Left colon (tissue), 2 donors: ENCODE results near the gene MICAL3. TPM values are rescaled to one million over a fixed set of nuclear protein-coding genes. Genes with fewer than 3 reads are reported as not detected.
"Not testable (repeated sequence)": the region's sequence is repeated elsewhere in the genome, so short reads cannot be mapped to it uniquely, and the experiment has no call there.

Source experiments
- ATAC-seq: fragments of 200-7000 bp; cut with Tn5 transposase; one replicate; pipeline ENCODE4 v1.9.1; 2020; ENCODE audit warnings: mild to moderate bottlenecking, moderate library complexity
- DNase-seq, 2 donors: peaks; one replicate each; pipeline ENCODE4 v3.0.0-alpha.2; 2020
- intact Hi-C, 2 donors: fragments of 100-400 bp; cut with DNase I in 1 of 2; cut with micrococcal nuclease in 1 of 2; formaldehyde crosslinking; loops; one replicate each; pipeline versions ENCODE4 v1.11.2 to v1.14.0; 2022; cut with DNase I, micrococcal nuclease
- total RNA-seq, 2 donors: library from RNA; stranded (reverse); fragmentation: NEBNext Ultra II Directional; extraction: Animal tissue kit (Norgen Biotek cat#: 25700); gene quantifications; one replicate each; pipeline ENCODE4 v1.2.1, GENCODE V29; 2021
- donor health status: DM: no; HTN: no; CAD: no.
- donor health status: DM: yes; HTN: yes; CAD: no.

The MICAL3 gene
- total RNA-seq, 2 donors from 2014 or later: 93.6 to 114 TPM

GRCh38 chr22:18013947-18014346 is 10.4 kb downstream of the MICAL3 start:
- intact Hi-C loops: no loop called here
- ATAC-seq (no peak), DNase-seq (no peak)

GRCh38 chr22:18013436-18013835 is 10.9 kb downstream of the MICAL3 start:
- intact Hi-C loops: no loop called here
- ATAC-seq: no peak
- no peak for DNase-seq

- DNase-seq (no peak), ATAC-seq (peak; percentile 43)
- intact Hi-C loops: no loop called here
Measured at GRCh38 chr22:18012531-18012930, 11.8 kb downstream of the MICAL3 start.

GRCh38 chr22:18010266-18010665 is 14.1 kb downstream of the MICAL3 start:
- intact Hi-C loops: no loop called here
- DNase-seq: no peak

GRCh38 chr22:18008136-18008535 is 16.2 kb downstream of the MICAL3 start:
- no peak for ATAC-seq
- intact Hi-C loops: loop anchor here in 1 of 2 donors (10.0 kb wide), 1 partner anchor 67 kb away; the partner anchor contains the start of gene PEX26

More at GRCh38 chr22:18010266-18010665, 14.1 kb downstream of the MICAL3 start:
- no peak for ATAC-seq

DNA sequence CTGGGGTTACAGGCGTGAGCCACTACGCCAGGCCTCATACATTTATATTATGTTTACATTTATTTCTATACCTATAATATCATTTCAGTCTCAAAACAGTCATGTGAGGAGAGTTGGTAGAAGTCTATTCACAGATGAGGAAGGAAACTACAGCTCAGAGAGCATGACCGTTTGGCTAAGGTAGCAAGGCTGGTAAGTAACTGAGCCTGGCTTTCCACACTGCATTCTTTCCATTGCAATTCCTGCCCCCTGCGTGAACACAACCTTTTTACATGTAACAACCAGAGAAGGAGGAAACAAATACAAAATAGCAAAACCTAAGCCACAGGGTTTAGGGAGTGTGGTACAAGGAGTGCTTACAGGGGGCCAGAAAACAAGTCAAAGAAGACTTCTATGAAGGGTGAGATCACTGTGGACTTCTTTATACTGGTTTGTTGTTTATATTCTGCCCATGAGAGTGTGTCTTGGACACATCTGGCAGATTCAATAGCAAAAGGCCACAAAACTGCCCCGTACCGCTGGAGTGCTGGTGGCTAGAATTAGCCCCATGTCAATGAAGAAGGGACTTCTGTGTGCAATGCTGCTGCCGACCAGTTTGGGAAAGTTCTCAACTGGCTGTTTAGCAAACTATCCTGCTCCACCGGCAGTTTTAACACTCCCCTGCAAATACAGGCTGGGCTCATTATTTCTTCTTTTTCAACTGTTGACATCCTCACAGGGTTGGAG is 19.0 kb downstream of the MICAL3 start:
- intact Hi-C loops: loop anchor here in 1 of 2 donors (10.0 kb wide), 1 partner anchor 69 kb away; the partner anchor contains the start of gene PEX26
- DNase-seq (no peak), ATAC-seq (no peak)

More at GRCh38 chr22:18008136-18008535, 16.2 kb downstream of the MICAL3 start:
- DNase-seq: no peak

GRCh38 chr22:18001894-18002315 is 22.5 kb downstream of the MICAL3 start:
- intact Hi-C loops: loop anchor here in 1 of 2 donors (10.0 kb wide), 1 partner anchor 73 kb away; the partner anchor contains the start of gene PEX26
- not testable (repeated sequence) for DNase-seq, ATAC-seq

- intact Hi-C loops: loop anchor here in 1 of 2 donors (10.0 kb wide), 1 partner anchor 74 kb away; the partner anchor contains the start of gene PEX26
- peak; percentile 92 for ATAC-seq
- peak; percentile 91 to 92 for DNase-seq
Measured at GRCh38 chr22:18001040-18001893, 23.1 kb downstream of the MICAL3 start.

DNA sequence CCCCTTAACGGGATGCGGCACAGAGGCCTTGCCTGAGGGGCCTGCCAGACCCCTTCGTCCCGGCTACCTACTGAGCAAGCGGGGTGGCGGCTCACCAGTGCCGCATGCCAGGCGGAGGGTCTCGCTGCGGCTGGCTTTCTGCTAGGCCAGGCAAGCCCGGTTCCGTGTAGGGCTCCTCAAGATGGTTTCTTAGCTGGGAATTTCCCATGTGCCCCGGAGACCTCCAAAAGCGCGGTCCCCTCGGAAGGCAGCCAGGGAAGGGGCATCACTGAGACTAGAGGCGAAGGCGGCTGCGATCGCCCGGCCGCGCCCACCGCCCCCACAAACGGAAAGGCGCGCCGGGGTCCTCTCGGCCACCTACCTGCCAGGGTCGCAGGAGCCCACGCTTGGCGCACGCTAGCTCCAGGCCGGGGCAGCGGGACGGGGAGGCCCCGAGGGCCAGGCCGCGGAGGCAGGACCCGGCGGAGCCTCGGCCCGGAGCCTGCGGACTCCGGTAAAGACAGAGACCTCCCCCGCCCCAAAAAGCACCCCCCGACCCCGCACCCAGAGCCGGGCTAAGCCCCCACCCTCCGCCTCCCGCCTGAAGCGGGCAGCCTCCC is 23.8 kb downstream of the MICAL3 start:
- ATAC-seq: no peak
- peak in 1 of 2 donors; percentile 36 for DNase-seq
- intact Hi-C loops: loop anchor here in 1 of 2 donors (10.0 kb wide), 1 partner anchor 74 kb away; the partner anchor contains the start of gene PEX26

- intact Hi-C loops: loop anchor here in 1 of 2 donors (10.0 kb wide), 1 partner anchor 75 kb away; the partner anchor contains the start of gene PEX26
- DNase-seq: no peak
- no peak for ATAC-seq
Measured at GRCh38 chr22:17999851-18000250, 24.5 kb downstream of the MICAL3 start.

DNA sequence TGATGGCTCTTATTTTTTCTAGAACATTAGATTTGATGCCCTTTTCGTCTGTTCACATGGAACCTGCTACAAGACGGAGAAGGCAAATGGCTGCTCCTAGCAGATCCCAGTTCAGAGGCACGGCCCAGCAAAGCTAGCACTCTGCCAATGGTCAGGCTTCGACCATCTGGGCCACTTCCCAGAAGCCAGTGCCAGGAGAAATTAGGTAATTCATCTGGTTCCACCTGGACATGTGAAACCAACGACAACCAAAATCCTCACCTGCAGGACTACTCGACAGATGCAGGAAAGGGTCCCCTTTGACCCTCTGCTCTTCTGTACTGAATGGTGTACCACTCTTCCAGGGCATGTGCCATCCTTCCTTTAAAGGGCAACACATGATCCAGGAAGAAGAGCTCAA is 25.4 kb downstream of the MICAL3 start:
- intact Hi-C loops: no loop called here
- ATAC-seq (no peak), DNase-seq (no peak)

DNA sequence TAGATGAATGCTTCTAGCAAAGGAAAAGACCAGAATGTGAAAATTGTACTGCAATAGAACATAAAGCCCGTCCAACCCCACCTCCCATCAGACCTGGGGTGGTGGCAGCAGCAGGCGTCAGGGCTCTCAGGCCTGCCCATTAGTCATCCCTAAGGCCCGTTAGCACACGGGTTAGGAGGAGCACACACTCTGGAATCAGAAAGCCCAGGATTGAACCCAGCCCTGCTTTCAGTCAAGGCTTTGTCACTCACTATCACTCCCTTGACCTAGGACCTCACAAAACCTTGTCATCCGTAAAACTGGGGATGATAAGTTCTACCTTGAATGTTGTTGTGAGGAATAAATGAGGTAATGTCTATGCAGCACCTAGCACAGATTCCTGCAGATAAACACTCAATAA is 26.9 kb downstream of the MICAL3 start:
- ATAC-seq (no peak), DNase-seq (no peak)
- intact Hi-C loops: no loop called here

- ATAC-seq, intact Hi-C loops, DNase-seq: not testable (repeated sequence)
Measured at GRCh38 chr22:17995256-17995655, 29.1 kb downstream of the MICAL3 start.

DNA sequence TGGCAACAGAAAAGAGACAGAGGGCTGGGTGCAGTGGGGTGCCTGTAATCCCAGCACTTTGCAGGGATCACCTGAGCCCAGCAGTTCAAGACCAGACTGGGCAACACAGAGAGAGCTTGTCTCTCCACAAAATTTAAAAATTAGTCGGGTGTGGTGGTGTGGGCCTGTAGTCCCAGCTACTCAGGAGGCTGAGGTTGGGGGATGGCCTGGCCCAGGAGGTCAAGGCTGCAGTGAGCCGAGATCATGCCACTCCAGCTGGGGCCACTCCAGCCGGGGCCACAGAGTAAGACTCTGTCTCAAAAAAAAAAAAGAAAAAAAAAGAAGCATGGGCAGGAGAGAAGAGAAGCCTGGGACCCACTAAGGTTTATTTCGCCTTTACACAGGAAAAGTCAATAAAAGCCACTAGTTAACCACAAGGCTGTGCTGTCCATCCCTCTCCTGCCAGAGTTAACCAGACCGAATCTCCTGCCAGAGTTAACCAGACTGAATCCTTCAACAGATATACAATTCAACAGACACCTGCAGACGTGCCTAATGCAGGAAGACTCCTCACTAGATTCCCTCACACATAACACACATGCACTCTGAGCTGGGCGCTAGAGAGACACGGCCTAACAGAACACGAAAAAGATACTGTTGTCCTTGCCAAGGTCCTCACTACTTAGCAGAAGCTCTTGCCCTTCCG is 29.8 kb downstream of the MICAL3 start:
- intact Hi-C loops: no loop called here
- ATAC-seq: no peak
- no peak for DNase-seq

DNA sequence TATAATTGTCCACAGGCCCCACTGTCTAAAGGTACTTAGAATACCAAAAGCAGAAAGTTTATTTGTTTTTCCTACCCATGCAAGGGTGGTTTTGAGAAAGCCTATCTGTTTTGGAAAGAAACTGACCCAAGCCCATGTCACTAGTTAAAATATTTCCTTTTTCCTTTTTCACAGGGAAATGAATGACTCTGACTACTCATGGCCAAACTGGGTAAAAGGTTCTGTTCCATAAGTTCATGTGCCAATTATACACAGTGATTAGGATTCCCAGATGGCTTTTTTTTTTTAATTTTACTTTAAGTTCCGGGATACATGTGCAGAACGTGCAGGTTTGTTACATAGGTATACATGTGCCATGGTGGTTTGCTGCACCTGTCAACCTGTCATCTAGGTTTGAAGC is 31.4 kb downstream of the MICAL3 start:
- intact Hi-C loops: not testable (repeated sequence)
- peak; percentile 26 for ATAC-seq

DNA sequence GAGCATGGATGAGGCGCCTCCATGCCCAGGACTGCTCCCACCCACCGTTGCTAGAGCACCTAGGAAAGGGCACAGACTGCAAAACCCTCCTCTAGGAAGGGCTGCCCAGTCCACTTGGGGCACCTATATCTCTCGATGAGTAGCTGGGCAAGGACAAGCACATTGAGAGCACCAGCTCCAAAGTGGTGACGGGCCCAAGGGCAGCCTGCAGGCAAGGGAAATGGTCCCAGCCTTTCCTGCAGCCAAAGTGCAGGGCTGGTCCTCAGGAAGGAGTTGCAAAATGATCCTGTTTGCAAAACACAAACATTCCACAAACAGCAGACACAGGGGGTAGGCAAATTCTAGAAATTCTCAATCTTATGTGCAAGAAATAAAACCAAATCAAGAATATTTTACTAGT is 32.4 kb downstream of the MICAL3 start:
- peak in 1 of 2 donors; percentile 9 for DNase-seq
- ATAC-seq, intact Hi-C loops: not testable (repeated sequence)

More for the DNA sequence above, 31.4 kb downstream of the MICAL3 start:
- not testable (repeated sequence) for DNase-seq

- intact Hi-C loops: no loop called here
- no peak for ATAC-seq
- DNase-seq: peak in 1 of 2 donors; percentile 16
Measured at GRCh38 chr22:17990942-17991341, 33.4 kb downstream of the MICAL3 start.

DNA sequence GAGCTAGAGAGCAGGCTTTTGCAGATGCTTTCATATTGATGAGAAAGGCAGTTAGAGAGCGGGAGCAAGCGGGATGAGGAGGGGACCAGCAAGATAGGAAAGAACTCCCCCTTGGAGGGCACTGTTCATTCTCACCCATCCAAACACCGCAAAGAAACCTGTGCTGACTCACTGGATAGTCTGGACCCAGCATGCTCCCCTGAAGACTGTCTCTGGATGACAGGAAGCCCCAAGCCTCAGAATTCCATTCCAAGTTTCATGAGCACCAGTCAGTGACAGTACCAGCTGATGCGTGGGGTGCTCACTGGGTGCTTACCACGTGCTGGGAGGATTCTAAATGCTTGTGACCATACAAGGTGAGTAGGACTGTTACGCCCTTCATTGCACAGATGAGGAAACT is 34.2 kb downstream of the MICAL3 start:
- ATAC-seq (no peak), DNase-seq (no peak)
- intact Hi-C loops: no loop called here
